Breast epithelium (tissue), 3 donors: ENCODE measurements around the gene RUBCNL.

ENCODE experiments used
- CTCF ChIP-seq, 3 donors: fragments of 450-650 bp; IDR thresholded peaks; one replicate each; pipeline ENCODE4 v1.5.1; 2016 to 2017; ENCODE audit warnings: antibody characterized with exemption in 3 of 3, mild to moderate bottlenecking in 3 of 3, moderate library complexity in 3 of 3
- POLR2A ChIP-seq: fragments of 450-650 bp; IDR thresholded peaks from one replicate; pipeline ENCODE4 v1.6.1; 2016; ENCODE audit warnings: antibody characterized with exemption, mild to moderate bottlenecking, moderate library complexity
- POLR2AphosphoS5 ChIP-seq, 3 donors: sonication (generic); formaldehyde crosslinking; IDR thresholded peaks; one replicate each; pipeline ENCODE4 v1.6.1; 2017; ENCODE audit warnings: antibody characterized with exemption in 3 of 3

- TF ChIP-seq CTCF (IDR thresholded peaks at IDR 0.05) (no peak), POLR2A (no peak), POLR2AphosphoS5 (IDR thresholded peaks at IDR 0.05) (no peak)
Observed at GRCh38 chr13:46317120-46317519, 69.9 kb downstream of the RUBCNL start.
